Measurements from ENCODE around the gene CAMSAP1.
A peak's percentile ranks its signal among the peaks of the same experiment; 100 is the strongest.

DNA sequence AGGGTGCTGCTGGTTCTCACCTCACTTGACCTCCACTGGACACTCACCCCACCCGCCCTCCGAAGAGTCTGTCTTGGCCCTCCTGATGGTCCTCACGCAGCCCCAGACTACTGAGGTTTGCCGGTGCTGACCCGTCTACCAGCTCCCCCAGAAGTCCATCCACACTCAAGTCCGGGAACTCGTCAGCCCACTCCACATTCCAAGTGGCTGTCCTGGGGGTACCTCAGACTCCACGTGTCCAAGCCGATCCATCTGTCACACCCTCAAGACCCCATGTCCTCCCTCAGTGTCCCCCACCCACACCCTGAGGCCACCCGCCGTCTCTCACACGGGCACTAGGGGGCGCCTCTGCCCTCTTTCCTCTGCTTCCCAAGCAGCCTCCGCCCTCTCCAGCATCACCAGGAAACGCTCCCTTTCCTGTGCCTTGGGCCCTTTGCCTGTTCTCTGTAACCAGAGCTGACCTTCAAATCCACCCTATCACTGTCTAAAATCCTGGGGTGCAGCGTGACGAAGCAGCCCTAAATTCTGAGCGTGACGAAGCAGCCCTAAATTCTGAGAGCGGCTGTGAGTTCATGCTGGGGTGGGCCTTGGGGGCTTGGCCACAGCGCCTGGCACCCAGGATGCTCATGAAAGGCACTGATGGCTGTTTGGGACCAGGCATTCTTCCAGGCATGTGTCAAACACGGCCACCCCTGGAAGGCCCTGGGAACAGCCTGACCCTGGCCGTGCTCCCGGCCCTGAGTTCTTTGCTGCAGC lies 109.7 kb downstream of the CAMSAP1 start:
- TF ChIP-seq, protein P1, sequence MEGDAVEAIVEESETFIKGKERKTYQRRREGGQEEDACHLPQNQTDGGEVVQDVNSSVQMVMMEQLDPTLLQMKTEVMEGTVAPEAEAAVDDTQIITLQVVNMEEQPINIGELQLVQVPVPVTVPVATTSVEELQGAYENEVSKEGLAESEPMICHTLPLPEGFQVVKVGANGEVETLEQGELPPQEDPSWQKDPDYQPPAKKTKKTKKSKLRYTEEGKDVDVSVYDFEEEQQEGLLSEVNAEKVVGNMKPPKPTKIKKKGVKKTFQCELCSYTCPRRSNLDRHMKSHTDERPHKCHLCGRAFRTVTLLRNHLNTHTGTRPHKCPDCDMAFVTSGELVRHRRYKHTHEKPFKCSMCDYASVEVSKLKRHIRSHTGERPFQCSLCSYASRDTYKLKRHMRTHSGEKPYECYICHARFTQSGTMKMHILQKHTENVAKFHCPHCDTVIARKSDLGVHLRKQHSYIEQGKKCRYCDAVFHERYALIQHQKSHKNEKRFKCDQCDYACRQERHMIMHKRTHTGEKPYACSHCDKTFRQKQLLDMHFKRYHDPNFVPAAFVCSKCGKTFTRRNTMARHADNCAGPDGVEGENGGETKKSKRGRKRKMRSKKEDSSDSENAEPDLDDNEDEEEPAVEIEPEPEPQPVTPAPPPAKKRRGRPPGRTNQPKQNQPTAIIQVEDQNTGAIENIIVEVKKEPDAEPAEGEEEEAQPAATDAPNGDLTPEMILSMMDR (IDR thresholded peaks at IDR 0.05): peak in 2 of 4 experiments; percentile 15 to 23
- no peak for TF ChIP-seq POLR2A (IDR thresholded peaks at IDR 0.05)
